Stimulated activated CD4-positive, alpha-beta T cell treated with anti-CD3 and anti-CD28 coated beads, Interleukin-4, amount 100 ng/mL, for 24 hours (primary cell): ENCODE measurements around the gene PIGK.
"Not testable (repeated sequence)": the region's sequence is repeated elsewhere in the genome, so short reads cannot be mapped to it uniquely, and the experiment has no call there.

Source experiments
- DNase-seq: peaks from one replicate; pipeline ENCODE4 v3.0.0-alpha.2; 2020

The PIGK gene

DNA sequence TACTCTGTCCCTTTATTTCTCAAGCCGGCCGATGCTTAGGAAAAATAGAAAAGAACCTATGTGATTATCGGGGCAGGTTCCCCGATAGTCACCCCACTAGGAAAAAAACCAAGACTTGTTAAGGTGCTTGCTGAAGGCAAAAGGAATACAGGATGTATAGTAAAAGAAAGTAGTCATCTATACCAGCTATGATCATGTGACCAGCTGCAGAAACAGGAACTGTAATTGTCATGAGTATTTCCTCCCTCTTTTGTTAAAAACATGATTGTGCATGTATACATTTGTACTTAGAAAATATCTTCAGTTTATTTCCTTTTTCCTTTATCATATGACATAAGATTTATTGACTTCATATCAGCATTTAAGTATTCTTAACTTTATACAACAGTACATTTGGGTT, 30.5 kb downstream of the PIGK start:
- DNase-seq, result no peak

GRCh38 chr1:77186907-77187306, 32.3 kb downstream of the PIGK start:
- DNase-seq, result not testable (repeated sequence)

GRCh38 chr1:77182083-77182482, 37.1 kb downstream of the PIGK start:
- DNase-seq, result no peak

GRCh38 chr1:77179632-77180031, 39.6 kb downstream of the PIGK start:
- DNase-seq, result no peak

DNA sequence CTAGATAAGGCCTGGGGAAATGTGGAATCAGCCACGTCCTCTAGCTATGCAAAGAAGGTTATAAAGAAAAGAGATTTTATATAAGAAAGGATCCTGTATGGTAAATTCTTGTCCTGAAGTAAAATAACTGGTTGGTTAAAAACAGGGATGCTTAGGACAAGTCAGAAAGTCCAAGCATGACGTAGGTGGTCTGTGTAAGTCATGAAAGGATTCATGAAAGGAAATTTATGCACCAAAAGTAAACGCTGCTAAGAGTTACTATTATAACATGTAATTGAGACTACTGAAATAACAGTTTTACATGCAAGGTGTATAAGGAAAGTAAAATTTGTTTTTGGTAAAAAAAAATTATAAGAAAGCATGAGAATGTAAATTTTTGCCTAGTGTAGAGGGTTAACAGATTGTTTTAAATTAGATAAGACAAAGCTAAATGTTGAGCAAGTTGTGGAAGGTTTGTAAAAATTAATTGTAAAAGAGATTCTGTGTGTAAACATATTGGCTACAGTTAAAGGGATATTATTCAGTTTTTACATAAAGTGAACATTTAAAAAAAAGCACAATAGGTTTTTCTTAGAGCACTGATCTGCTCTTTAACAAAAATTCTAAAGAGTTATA, 43.9 kb downstream of the PIGK start:
- DNase-seq, result no peak

GRCh38 chr1:77170687-77171086, 48.5 kb downstream of the PIGK start:
- no peak for DNase-seq

GRCh38 chr1:77168358-77168757, 50.9 kb downstream of the PIGK start:
- DNase-seq, result no peak

DNA sequence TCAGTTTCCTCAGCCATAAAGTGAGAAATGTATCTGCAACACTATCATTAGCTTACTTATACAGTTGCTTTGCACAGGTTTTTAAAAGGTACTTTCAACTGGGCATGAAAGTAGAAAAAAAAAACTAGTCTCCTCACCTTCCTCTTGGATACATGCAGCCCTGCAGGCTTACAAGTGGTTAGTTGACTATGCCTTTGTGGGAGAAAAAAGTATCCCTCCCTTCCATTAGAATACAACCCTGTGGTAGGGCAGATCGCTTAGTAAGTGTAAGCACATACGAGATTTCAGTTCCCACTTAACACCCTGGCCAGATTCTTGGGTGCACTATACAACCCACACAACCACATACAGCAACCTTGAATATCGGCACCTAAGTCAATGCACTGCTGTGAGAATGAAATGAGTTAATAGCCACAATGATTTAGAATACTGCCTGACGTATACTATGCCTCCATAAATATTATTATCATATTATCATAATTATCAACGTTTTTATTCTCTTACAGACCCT, 54.7 kb downstream of the PIGK start:
- DNase-seq, result no peak

- DNase-seq, result not testable (repeated sequence)
Measured at GRCh38 chr1:77159706-77160105, 59.5 kb downstream of the PIGK start.

DNA sequence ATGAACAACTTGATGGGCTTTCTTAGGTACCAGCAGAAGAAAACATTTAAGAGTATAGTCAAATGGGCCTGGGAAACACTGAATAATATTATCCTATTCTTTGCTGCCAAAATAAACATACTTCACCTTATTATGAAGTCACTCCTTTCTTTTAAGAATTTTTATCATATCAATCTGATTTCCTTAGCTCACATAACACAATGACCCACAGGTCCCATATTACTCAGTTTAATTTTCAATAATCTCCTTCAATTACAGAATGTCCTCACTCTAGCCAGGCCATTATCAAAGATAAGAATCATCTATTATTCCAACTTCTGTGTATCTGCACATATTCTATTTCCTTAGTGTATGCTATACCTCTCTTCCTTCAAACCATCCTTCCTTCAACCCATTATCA, 63.0 kb downstream of the PIGK start:
- DNase-seq, result no peak

DNA sequence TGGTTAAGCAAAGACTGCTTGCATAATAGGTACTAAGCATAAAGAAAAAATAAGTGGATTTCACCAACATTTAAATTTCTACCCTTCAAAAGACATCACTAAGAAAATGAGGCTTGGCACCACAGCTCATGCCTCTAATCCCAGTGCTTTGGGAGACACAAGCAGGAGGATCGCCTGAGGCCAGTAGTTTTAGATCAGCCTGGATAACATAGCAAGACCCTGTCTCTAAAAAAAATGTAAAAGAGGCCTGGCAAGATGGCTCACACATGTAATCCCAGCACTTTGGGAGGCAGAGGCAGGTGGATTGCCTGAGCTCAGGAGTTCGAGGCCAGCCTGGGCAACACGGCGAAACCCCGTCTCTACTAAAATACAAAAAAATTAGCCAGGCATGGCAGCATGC, 73.0 kb downstream of the PIGK start:
- DNase-seq, result no peak

- no peak for DNase-seq
Measured at GRCh38 chr1:77143529-77144121, 75.6 kb downstream of the PIGK start.

- DNase-seq, result no peak
Measured at GRCh38 chr1:77139389-77139788, 79.8 kb downstream of the PIGK start.

- DNase-seq, result no peak
Measured at GRCh38 chr1:77134359-77134758, 84.9 kb downstream of the PIGK start.

- DNase-seq, result no peak
Measured at GRCh38 chr1:77133731-77134358, 85.4 kb downstream of the PIGK start.

GRCh38 chr1:77126307-77126706, 92.9 kb downstream of the PIGK start:
- peak; percentile 5 for DNase-seq

DNA sequence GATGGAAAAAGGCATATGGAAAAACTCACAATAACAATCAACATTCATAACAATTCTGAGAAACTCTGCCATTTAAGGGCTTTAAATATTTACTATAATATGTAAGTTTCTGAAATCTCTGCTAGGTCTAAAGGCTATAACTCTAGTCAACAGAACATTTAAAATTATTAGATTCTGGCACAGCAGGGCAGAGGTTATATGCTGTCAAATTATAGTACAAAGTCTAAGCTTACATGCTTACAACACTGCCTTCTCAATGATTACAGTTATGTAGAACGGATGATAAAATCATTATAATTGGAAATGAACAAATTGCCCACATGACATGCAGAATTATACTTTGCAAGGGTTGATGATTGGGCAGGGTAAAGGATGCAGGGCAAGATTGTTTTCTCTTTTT, 97.7 kb downstream of the PIGK start:
- DNase-seq, result no peak

DNA sequence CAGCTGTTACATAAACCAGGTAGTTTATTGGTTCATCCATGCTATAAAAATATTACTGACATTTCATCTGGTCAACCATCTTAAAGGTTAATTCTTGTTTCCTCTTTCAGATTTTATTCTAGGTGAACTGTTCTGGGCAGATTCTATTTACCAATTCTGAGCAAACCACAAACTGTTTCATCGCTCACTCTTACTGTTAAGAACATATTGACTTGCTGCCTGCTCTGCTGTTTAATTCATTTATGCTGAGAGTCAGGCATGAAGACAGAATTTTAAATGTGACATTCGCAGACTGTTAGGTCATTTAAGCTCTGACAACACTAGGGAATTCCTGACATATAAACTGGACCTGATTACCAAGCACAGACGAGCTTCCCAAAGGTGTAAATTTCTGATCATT, 98.3 kb downstream of the PIGK start:
- no peak for DNase-seq

GRCh38 chr1:77118712-77119111, 100.5 kb downstream of the PIGK start:
- DNase-seq, result no peak

- no peak for DNase-seq
Measured at GRCh38 chr1:77104672-77105071, 114.6 kb downstream of the PIGK start.

- DNase-seq, result no peak
Measured at GRCh38 chr1:77103486-77103885, 115.7 kb downstream of the PIGK start.

DNA sequence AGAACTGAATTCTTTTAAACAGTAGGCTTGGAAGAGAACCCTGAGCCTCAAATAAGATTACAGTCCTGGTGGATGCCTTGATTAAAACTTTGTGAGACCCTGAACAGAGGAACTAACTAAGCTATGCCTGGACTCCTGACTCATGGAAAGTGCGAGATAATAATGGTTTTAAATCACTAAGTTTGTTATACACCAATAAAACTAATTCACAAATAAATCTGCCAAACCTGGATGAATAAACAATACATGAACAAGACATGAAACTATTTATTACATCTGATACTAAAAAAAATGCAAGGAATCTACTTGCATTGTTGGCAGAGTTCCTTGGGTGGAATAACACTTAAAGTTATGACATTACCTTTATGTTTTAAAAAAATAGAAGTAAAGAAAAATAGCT, 118.4 kb downstream of the PIGK start:
- DNase-seq, result no peak

DNA sequence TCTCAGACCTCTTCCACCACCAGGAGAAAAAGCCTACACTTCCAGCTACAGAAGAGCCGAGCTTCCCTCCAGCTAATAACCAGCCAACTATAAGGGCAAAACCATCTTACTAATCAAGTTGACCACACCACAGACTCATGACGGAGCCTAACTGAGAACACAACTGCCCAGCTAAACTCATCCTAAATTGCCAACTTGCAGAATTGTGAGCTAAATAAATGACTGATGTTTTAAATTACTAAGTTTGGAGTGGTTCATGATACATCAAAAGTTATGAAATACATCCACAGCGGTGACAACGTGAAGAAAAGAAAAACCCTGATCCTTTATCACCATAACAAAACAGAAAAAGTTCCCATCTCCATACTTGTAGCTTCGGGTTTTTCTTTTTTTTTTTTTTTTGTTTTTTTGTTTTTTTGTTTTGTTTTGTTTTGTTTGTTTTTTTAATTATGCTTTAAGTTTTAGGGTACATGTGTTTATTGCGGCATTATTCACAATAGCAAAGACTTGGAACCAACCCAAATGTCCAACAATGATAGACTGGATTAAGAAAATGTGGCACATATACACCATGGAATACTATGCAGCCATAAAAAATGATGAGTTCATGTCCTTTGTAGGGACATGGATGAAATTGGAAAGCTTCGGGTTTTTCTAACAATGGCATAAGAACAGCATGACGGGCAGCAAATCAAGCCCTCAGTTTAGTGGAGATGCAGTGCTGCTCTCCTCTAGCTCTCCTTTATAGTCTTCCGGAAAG, 122.6 kb downstream of the PIGK start:
- no peak for DNase-seq

DNA sequence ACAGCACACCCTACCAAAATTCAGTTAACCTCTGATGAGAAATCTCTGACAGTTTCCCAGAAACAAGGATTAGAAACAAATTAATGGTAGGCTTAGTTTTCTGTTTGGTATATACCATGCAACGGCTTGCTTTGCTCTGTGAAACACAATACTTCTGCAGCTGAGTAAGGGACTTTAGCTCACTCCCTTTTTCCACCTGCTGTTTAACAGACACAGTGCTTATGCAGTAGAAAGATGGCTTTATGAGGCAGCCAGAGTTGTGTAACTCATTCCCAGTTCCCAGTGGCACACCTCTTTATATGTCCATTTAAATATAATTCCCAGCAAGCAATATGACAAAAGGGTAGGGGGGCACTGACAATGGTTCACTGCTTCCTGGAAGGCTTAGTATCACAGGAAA, 124.0 kb downstream of the PIGK start:
- no peak for DNase-seq
